ENCODE results near the gene AUTS2.

DNA sequence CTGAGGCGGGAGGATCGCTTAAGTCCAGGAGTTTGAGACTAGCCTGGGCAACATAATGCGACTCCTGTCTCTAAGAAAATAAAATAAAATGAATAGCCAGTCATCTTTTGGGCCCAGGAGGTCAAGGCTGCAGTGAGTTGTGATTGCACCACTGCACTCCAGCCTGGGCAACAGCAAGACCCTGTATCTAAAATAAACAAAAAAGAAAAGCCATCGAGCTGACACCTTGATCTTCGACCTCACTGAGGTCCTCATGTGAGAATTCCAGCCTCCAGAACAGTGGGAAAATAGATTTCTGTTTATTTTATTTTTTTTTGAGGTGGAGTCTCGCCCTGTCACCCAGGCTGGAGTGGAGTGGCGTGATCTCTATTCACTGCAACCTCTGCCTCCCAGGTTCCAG, 1232.2 kb downstream of the AUTS2 start:
- TF ChIP-seq CTCF (IDR thresholded peaks at IDR 0.05; ENCODE audit: insufficient read depth, low read length) (no peak), POLR2AphosphoS5 (IDR thresholded peaks at IDR 0.05; ENCODE audit: low read depth) (no peak)

All from HL-60 (cell line).